Measurements from ENCODE around the gene GTPBP10. TPM values are rescaled to one million over a fixed set of nuclear protein-coding genes. Genes with fewer than 3 reads are reported as not detected.
"Not testable (repeated sequence)": the region's sequence is repeated elsewhere in the genome, so short reads cannot be mapped to it uniquely, and the experiment has no call there.

The GTPBP10 gene
- total RNA-seq (2014; rRNA removed; shearing (Covaris generic)): 30.5 and 33.8 TPM in 2 replicates

- DNase-seq (ENCODE audit: low read depth): peak; percentile 91
Measured at GRCh38 chr7:90346336-90347125, at the start of gene GTPBP10. Gene GTPBP10, plus strand, starts transcription at chr7:90346716. Its CDS starts 26 bp downstream, at chr7:90346742.

- peak; percentile 69 for DNase-seq (ENCODE audit: low read depth)
Measured at GRCh38 chr7:90298145-90299038, 48.1 kb upstream of the GTPBP10 start.

- DNase-seq (ENCODE audit: low read depth): no peak
Measured at GRCh38 chr7:90303241-90303640, 43.3 kb upstream of the GTPBP10 start.

GRCh38 chr7:90309872-90310271, 36.6 kb upstream of the GTPBP10 start:
- DNase-seq (ENCODE audit: low read depth): no peak

GRCh38 chr7:90311175-90311574, 35.3 kb upstream of the GTPBP10 start:
- no peak for DNase-seq (ENCODE audit: low read depth)

- DNase-seq (ENCODE audit: low read depth): peak; percentile 10
Measured at GRCh38 chr7:90312745-90313144, 33.8 kb upstream of the GTPBP10 start.

GRCh38 chr7:90313907-90314306, 32.6 kb upstream of the GTPBP10 start:
- no peak for DNase-seq (ENCODE audit: low read depth)

GRCh38 chr7:90320014-90320413, 26.5 kb upstream of the GTPBP10 start:
- DNase-seq (ENCODE audit: low read depth): no peak

- DNase-seq (ENCODE audit: low read depth): no peak
Measured at GRCh38 chr7:90320418-90320800, 26.1 kb upstream of the GTPBP10 start.

- DNase-seq (ENCODE audit: low read depth): no peak
Measured at GRCh38 chr7:90320801-90321494, 25.6 kb upstream of the GTPBP10 start, which contains the start of gene FAM237B. Gene FAM237B, minus strand, starts transcription at chr7:90321304. Its CDS starts 1,556 bp downstream, at chr7:90319748.

- no peak for DNase-seq (ENCODE audit: low read depth)
Measured at GRCh38 chr7:90322837-90323236, 23.7 kb upstream of the GTPBP10 start.

- DNase-seq (ENCODE audit: low read depth): no peak
Measured at GRCh38 chr7:90326500-90326899, 20.0 kb upstream of the GTPBP10 start.

GRCh38 chr7:90334193-90334843, 12.2 kb upstream of the GTPBP10 start:
- DNase-seq (ENCODE audit: low read depth): no peak

GRCh38 chr7:90334926-90335325, 11.6 kb upstream of the GTPBP10 start:
- DNase-seq (ENCODE audit: low read depth): not testable (repeated sequence)

- DNase-seq (ENCODE audit: low read depth): peak; percentile 74
Measured at GRCh38 chr7:90337106-90337505, 9.4 kb upstream of the GTPBP10 start.

- DNase-seq (ENCODE audit: low read depth): no peak
Measured at GRCh38 chr7:90345016-90345415, 1.5 kb upstream of the GTPBP10 start.

GRCh38 chr7:90345595-90346335, 751 bp upstream of the GTPBP10 start:
- peak; percentile 51 for DNase-seq (ENCODE audit: low read depth)

- DNase-seq (ENCODE audit: low read depth): no peak
Measured at GRCh38 chr7:90347759-90348158, 1.2 kb downstream of the GTPBP10 start.

GRCh38 chr7:90349305-90349704, 2.8 kb downstream of the GTPBP10 start:
- no peak for DNase-seq (ENCODE audit: low read depth)

GRCh38 chr7:90350032-90350431, 3.5 kb downstream of the GTPBP10 start:
- not testable (repeated sequence) for DNase-seq (ENCODE audit: low read depth)

- no peak for DNase-seq (ENCODE audit: low read depth)
Measured at GRCh38 chr7:90351987-90352386, 5.5 kb downstream of the GTPBP10 start.
